Caco-2 (cell line): ENCODE results near the gene CTH. TPM values are rescaled to one million over a fixed set of nuclear protein-coding genes. Genes with fewer than 3 reads are reported as not detected.

Experiments
- BruUV-seq: library from RNA; stranded (reverse); fragments of 400-500 nt; replicated peaks from 2 replicates; lab custom pipeline; 2021; lab: Mats Ljungman, UMichigan
- CTCF ChIA-PET: fragments of 300-600 bp; sonication (Branson Sonifier 250); formaldehyde crosslinking; loops from one replicate; lab custom pipeline; 2022; ENCODE audit warnings: antibody characterized with exemption; lab: Charles Lee
- POLR2A ChIA-PET: fragments of 300-600 bp; sonication (Branson Sonifier 250); formaldehyde crosslinking; loops from one replicate; lab custom pipeline; 2022; ENCODE audit warnings: antibody characterized with exemption; lab: Charles Lee
- DNase-seq, 2 experiments: peaks; one replicate each; pipeline versions ENCODE4 v3.0.0 to v3.0.0-alpha.2; 2020 to 2022
- H3K27me3 ChIP-seq: replicated peaks from 2 replicates; pipeline ENCODE4 v1.6.0; 2011; ENCODE audit warnings: low read length; ENCODE audit not compliant: control insufficient read depth, insufficient read depth
- H3K36me3 ChIP-seq: 2 replicates; pipeline ENCODE4 v1.5.1; 2011; ENCODE audit warnings: low read length; ENCODE audit not compliant: control insufficient read depth, insufficient read depth
- H3K4me1 ChIP-seq: fragments of 250-450 bp; sonication (Bioruptor Pico); 2 replicates; pipeline ENCODE4 v1.5.1; 2020; ENCODE audit warnings: mild to moderate bottlenecking
- H3K4me3 ChIP-seq: 2 replicates; pipeline ENCODE4 v1.5.1; 2011; ENCODE audit warnings: low read depth, mild to moderate bottlenecking, control low read depth, low read length
- H3K9me3 ChIP-seq: fragments of 250-450 bp; sonication (Bioruptor Pico); 2 replicates; pipeline ENCODE4 v1.5.1; 2020; ENCODE audit warnings: mild to moderate bottlenecking, moderate library complexity
- H3K27ac Mint-ChIP-seq: one replicate; pipeline ENCODE4 v1.8.0; 2022; ENCODE audit warnings: mixed read lengths; ENCODE audit not compliant: unreplicated experiment
- H3K27me3 Mint-ChIP-seq: one replicate; pipeline ENCODE4 v1.8.0; 2022; ENCODE audit warnings: mixed read lengths; ENCODE audit not compliant: insufficient read depth, unreplicated experiment
- H3K36me3 Mint-ChIP-seq: one replicate; pipeline ENCODE4 v1.8.0; 2022; ENCODE audit warnings: mild to moderate bottlenecking, mixed read lengths; ENCODE audit not compliant: insufficient read depth, unreplicated experiment
- H3K4me1 Mint-ChIP-seq: one replicate; pipeline ENCODE4 v1.8.0; 2022; ENCODE audit warnings: low read depth, mixed read lengths; ENCODE audit not compliant: unreplicated experiment
- H3K4me3 Mint-ChIP-seq: one replicate; pipeline ENCODE4 v1.8.0; 2022; ENCODE audit warnings: mild to moderate bottlenecking, moderate library complexity, mixed read lengths; ENCODE audit not compliant: unreplicated experiment
- H3K9me3 Mint-ChIP-seq: one replicate; pipeline ENCODE4 v1.8.0; 2022; ENCODE audit warnings: mixed read lengths; ENCODE audit not compliant: unreplicated experiment
- CTCF ChIP-seq, 2 experiments: fragments of 200-600 bp in 1 of 2; IDR thresholded peaks; 1 replicate in 1 of 2; 2 replicates in 1 of 2; pipeline versions ENCODE4 v1.5.1 to v1.8.0; 2011 to 2022; ENCODE audit warnings: antibody characterized with exemption in 1 of 2, control low read depth in 1 of 2, inconsistent platforms in 1 of 2, low read depth in 1 of 2, low read length in 1 of 2, mild to moderate bottlenecking in 1 of 2, moderate library complexity in 1 of 2; ENCODE audit not compliant: insufficient read depth in 1 of 2, severe bottlenecking in 1 of 2, unreplicated experiment in 1 of 2
- intact Hi-C: fragments of 100-400 bp; cut with micrococcal nuclease; formaldehyde crosslinking; loops from one replicate; pipeline ENCODE4 v1.10.0; 2022; ENCODE audit not compliant: unreplicated experiment
- total RNA-seq: library from RNA; stranded (reverse); gene quantifications from 2 replicates; pipeline ENCODE4 v1.2.3, GENCODE V29; 2022

CTH gene
- total RNA-seq, 1 experiment from 2014 or later = 14.0 TPM

DNA sequence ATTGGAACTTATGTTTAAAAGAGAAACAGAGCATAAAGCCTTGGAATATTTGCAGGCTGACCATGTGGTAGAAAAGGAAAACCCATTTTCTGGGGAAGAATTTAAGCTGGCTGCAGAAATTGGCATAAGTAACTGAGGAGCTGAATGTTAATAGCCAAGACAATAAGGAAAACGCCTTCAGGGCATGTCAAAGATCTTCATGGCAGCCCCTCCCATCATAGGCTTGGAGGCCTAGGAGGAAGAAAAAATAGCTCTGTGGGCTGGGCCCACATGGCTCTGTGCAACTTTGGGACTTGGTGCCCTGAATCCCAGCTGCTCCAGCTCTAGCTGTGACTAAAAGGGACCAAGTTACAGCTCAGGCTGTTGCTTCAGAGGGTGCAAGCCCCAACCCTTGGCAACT is 51.5 kb downstream of the CTH start:
- no peaks in the 10 kb centered on the region for H3K36me3 ChIP-seq
- Mint-ChIP-seq H3K9me3 (no peaks in the 10 kb centered on the region), H3K4me1 (no peaks in the 10 kb centered on the region), H3K27me3 (no peaks in the 10 kb centered on the region), H3K27ac (no peak overlapping the region), H3K4me3 (no peak overlapping the region), H3K36me3 (no peaks in the 10 kb centered on the region)
- H3K4me3 ChIP-seq = no peak overlapping the region
- H3K27me3 ChIP-seq = no peaks in the 10 kb centered on the region
- BruUV-seq = no TSS peak
- no peak for TF ChIP-seq CTCF (IDR thresholded peaks at IDR 0.05; ENCODE audit: insufficient read depth in 1 of 2, low read depth in 1 of 2, low read length in 1 of 2, severe bottlenecking in 1 of 2, unreplicated experiment in 1 of 2)
- H3K9me3 ChIP-seq = no peaks in the 10 kb centered on the region
- POLR2A ChIA-PET = no interaction called here
- no peaks in the 10 kb centered on the region for H3K4me1 ChIP-seq
- no peak for DNase-seq
- CTCF ChIA-PET = no interaction called here
- intact Hi-C loops = no loop called here

- TF ChIP-seq CTCF (IDR thresholded peaks at IDR 0.05; ENCODE audit: insufficient read depth in 1 of 2, low read depth in 1 of 2, low read length in 1 of 2, severe bottlenecking in 1 of 2, unreplicated experiment in 1 of 2) = no peak
- no TSS peak for BruUV-seq
Observed at GRCh38 chr1:70465911-70466310, 54.8 kb downstream of the CTH start.

DNA sequence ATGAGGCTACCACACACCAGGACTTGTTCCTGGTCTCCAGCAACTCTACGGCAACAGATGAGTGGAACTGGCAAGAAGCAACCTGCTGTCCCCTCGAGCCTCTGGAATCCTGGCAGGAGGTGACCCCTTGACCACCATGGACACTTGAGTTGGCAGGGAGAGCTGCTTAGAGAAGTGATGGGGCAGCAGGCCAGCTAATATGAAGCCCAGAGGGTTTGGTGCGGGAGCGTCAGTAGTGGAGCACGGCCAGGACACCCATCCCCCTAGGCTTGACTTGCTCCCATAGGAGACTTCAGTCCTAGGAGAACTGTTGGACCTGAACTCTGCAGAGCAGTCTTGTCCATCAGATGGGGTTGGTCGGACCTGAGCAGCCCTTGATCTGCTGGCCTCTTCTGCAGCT is 56.5 kb downstream of the CTH start:
- Mint-ChIP-seq H3K4me3 (no peak overlapping the region), H3K27me3 (peaks cover 12% of the 10 kb centered on the region), H3K4me1 (no peaks in the 10 kb centered on the region), H3K36me3 (no peaks in the 10 kb centered on the region), H3K9me3 (no peaks in the 10 kb centered on the region), H3K27ac (no peak overlapping the region)
- H3K4me1 ChIP-seq = no peaks in the 10 kb centered on the region
- no peaks in the 10 kb centered on the region for H3K36me3 ChIP-seq
- H3K9me3 ChIP-seq = no peaks in the 10 kb centered on the region
- TF ChIP-seq CTCF (IDR thresholded peaks at IDR 0.05; ENCODE audit: insufficient read depth in 1 of 2, low read depth in 1 of 2, low read length in 1 of 2, severe bottlenecking in 1 of 2, unreplicated experiment in 1 of 2) = no peak
- POLR2A ChIA-PET = no interaction called here
- intact Hi-C loops = no loop called here
- no peaks in the 10 kb centered on the region; the same call in 1 of the 2 replicates for H3K27me3 ChIP-seq
- no TSS peak for BruUV-seq
- no peak for DNase-seq
- no peak overlapping the region for H3K4me3 ChIP-seq
- CTCF ChIA-PET = no interaction called here

More at GRCh38 chr1:70465911-70466310, 54.8 kb downstream of the CTH start:
- no peak for DNase-seq
- no peaks in the 10 kb centered on the region for H3K9me3 ChIP-seq
- Mint-ChIP-seq H3K4me3 (no peak overlapping the region), H3K9me3 (no peaks in the 10 kb centered on the region), H3K27ac (no peak overlapping the region), H3K36me3 (no peaks in the 10 kb centered on the region), H3K27me3 (peaks cover 8% of the 10 kb centered on the region), H3K4me1 (no peaks in the 10 kb centered on the region)
- no peaks in the 10 kb centered on the region for H3K4me1 ChIP-seq
- no peaks in the 10 kb centered on the region; the same call in 1 of the 2 replicates for H3K27me3 ChIP-seq
- intact Hi-C loops = no loop called here
- H3K4me3 ChIP-seq = no peak overlapping the region
- CTCF ChIA-PET = no interaction called here
- no peaks in the 10 kb centered on the region for H3K36me3 ChIP-seq
- POLR2A ChIA-PET = no interaction called here
